HS-5 (cell line): Measurements from ENCODE around the gene ISOC2.

Experiments used
- DNase-seq: peaks from one replicate; pipeline ENCODE4 v3.0.0-alpha.2; 2012; ENCODE audit warnings: low read depth

ISOC2 gene

GRCh38 chr19:55406826-55407549, 54.5 kb downstream of the ISOC2 start:
- DNase-seq, result no peak

GRCh38 chr19:55406091-55406825, 55.2 kb downstream of the ISOC2 start:
- no peak for DNase-seq

GRCh38 chr19:55405638-55406037, 55.8 kb downstream of the ISOC2 start:
- no peak for DNase-seq
